ENCODE data around the gene MIAT.
A peak's percentile ranks its signal among the peaks of the same experiment; 100 is the strongest.
"Not testable (repeated sequence)": the region's sequence is repeated elsewhere in the genome, so short reads cannot be mapped to it uniquely, and the experiment has no call there.

The MIAT gene

GRCh38 chr22:26656891-26657851 lies at the start of gene MIAT:
Gene MIAT, plus strand, starts transcription at chr22:26657588.
- peak within 1 kb of the TSS; percentile 29 for H3K4me3 ChIP-seq (ENCODE audit: control insufficient read depth, low read depth, low read length)
- no peak for TF ChIP-seq CTCF (conservative IDR thresholded peaks at IDR 0.05; ENCODE audit: control insufficient read depth, insufficient read depth, low read depth, low read length)
- DNase-seq (ENCODE audit: low read depth), result no peak

- no peak for DNase-seq (ENCODE audit: low read depth)
- no peak overlapping the region for H3K4me3 ChIP-seq (ENCODE audit: control insufficient read depth, low read depth, low read length)
- no peak for TF ChIP-seq CTCF (conservative IDR thresholded peaks at IDR 0.05; ENCODE audit: control insufficient read depth, insufficient read depth, low read depth, low read length)
These were observed 49.3 kb upstream of the MIAT start for GRCh38 chr22:26608129-26608528.

DNA sequence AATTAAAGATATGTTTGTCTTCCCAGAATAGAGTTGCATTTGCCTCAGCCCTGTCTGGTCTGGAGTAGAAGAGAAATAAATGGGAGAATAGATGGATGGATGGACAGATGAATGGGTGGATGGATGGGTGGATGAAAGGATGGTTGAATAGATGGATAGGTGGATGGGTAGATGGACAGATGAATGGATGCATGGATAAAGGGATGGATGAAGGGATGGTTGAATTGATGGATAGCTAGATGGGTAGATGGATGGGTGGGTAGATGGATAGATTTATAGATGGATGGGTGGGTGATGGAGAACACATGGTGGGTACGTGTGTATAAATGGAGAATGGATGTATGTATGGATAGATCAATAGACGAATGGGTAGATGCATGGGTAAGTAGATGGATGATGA lies 48.1 kb upstream of the MIAT start:
- TF ChIP-seq CTCF (conservative IDR thresholded peaks at IDR 0.05; ENCODE audit: control insufficient read depth, insufficient read depth, low read depth, low read length), result no peak
- H3K4me3 ChIP-seq (ENCODE audit: control insufficient read depth, low read depth, low read length), result no peak overlapping the region
- no peak for DNase-seq (ENCODE audit: low read depth)

GRCh38 chr22:26610072-26610958 lies 47.1 kb upstream of the MIAT start:
- peak; percentile 88 for DNase-seq (ENCODE audit: low read depth)
- H3K4me3 ChIP-seq (ENCODE audit: control insufficient read depth, low read depth, low read length), result no peak overlapping the region
- no peak for TF ChIP-seq CTCF (conservative IDR thresholded peaks at IDR 0.05; ENCODE audit: control insufficient read depth, insufficient read depth, low read depth, low read length)

DNA sequence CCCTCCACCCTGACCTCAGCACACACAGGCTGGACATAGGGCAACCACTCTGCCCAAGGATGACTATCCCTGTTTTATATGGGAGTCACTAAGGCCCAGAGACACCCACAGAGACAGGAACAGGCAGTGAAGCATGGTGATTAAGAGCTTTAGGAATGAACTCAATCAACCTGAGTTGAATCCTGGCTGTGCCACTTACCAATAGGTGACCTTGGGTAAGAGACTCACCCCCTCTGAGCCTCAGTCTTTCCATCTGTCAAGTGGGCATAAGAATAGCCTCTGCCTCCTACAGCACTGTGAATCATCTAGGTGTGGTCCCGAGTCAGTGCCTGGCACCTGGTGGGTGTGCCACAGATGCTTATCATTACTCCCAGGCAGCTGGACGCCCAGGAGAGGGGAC lies 46.4 kb upstream of the MIAT start:
- no peak overlapping the region for H3K4me3 ChIP-seq (ENCODE audit: control insufficient read depth, low read depth, low read length)
- DNase-seq (ENCODE audit: low read depth), result peak; percentile 30
- TF ChIP-seq CTCF (conservative IDR thresholded peaks at IDR 0.05; ENCODE audit: control insufficient read depth, insufficient read depth, low read depth, low read length), result no peak

DNA sequence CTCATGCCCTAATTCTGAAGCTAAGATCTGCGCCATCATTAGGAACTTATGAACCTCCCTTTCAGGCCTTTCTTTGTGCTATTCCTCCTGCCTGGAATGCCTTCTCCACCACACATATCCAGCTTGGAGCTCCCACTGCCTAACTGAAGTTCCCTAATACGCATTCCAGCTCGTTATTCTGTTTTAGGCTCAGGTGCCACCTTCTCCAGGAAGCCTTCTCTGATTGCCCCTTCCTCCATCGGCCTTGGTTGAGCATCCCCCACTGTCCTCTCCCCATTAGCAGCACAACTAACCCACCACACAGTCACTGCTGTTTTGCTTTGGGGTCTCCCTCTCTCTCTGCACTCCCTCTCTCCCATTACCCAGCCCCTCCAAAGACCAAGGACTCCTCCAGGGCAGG lies 44.7 kb upstream of the MIAT start:
- DNase-seq (ENCODE audit: low read depth), result no peak
- TF ChIP-seq CTCF (conservative IDR thresholded peaks at IDR 0.05; ENCODE audit: control insufficient read depth, insufficient read depth, low read depth, low read length), result no peak
- no peak overlapping the region for H3K4me3 ChIP-seq (ENCODE audit: control insufficient read depth, low read depth, low read length)

- not testable (repeated sequence) for DNase-seq (ENCODE audit: low read depth); H3K4me3 ChIP-seq (ENCODE audit: control insufficient read depth, low read depth, low read length)
These were observed 43.6 kb upstream of the MIAT start for GRCh38 chr22:26613753-26614152.

Data from fibroblast of mammary gland (primary cell).